GM10248 (cell line): ENCODE data around the gene DUSP1.

ENCODE experiments used
- CTCF ChIA-PET: fragments of 300-600 bp; sonication (Branson Sonifier 250); formaldehyde crosslinking; extraction: SDS; loops from one replicate; lab custom pipeline; 2021; ENCODE audit warnings: antibody characterized with exemption; lab: Yijun Ruan, JAX
- POLR2A ChIA-PET: fragments of 350-650 bp; sonication (Branson Sonifier 250); formaldehyde crosslinking; extraction: SDS; loops from one replicate; lab custom pipeline; 2020; ENCODE audit warnings: antibody characterized with exemption; lab: Yijun Ruan, JAX
- DNase-seq: peaks from one replicate; pipeline ENCODE4 v3.0.0; 2012; ENCODE audit errors: extremely low spot score
- TF ChIP-seq, protein P1 (sequence below): IDR thresholded peaks from 2 replicates; pipeline ENCODE4 v1.5.1; 2012; ENCODE audit warnings: mild to moderate bottlenecking, low read depth; ENCODE audit errors: extremely low read depth, missing control alignments, control extremely low read depth

The DUSP1 gene

DNA sequence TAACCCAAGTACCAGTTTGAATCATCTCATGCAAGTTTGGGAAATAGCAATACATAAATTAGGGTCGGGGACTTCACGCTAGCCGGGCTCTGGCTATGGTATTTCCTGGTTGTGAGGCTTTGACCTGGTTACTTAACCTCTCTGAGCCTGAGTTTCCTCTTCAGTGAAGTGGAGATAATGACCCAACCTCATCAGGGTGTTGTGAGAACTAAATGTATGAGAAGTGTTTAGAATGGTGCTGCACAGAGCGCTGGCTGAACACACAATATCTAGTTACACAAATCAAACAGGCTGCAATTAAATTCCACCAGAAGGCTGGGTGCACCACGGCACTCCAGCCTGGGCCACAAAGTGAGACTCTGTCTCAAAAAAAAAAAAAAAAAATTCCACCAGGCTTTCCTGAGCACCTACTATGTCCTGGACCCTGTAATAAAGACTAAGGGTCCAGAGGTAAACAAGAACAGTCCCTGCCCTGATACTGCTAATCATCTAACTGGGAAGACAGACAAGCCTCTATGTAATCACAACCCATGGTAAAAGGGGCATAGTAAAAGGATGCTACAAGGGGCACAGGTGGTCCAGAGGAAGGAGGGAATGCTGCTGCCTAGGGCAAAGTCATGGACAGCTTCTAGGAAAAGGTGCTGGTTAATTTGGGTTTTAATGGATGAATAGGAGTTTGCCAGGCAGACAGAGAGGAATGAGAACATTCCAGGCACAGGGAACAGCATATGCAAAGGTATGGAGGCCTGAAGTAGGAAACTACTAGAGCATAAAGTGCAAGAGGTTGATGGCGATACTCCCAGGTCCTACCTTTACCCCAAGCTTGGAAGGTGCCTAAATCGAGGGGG is 27.7 kb downstream of the DUSP1 start:
- POLR2A ChIA-PET = interaction anchor here (1.4 kb wide), 1 partner anchor 28 kb away, joined by 3 read pairs; the partner anchor contains the start of gene DUSP1
- CTCF ChIA-PET = interaction anchor here (1.5 kb wide), 1 partner anchor 8 kb away, joined by 3 read pairs; no protein-coding TSS in a partner anchor
- TF ChIP-seq, protein P1, sequence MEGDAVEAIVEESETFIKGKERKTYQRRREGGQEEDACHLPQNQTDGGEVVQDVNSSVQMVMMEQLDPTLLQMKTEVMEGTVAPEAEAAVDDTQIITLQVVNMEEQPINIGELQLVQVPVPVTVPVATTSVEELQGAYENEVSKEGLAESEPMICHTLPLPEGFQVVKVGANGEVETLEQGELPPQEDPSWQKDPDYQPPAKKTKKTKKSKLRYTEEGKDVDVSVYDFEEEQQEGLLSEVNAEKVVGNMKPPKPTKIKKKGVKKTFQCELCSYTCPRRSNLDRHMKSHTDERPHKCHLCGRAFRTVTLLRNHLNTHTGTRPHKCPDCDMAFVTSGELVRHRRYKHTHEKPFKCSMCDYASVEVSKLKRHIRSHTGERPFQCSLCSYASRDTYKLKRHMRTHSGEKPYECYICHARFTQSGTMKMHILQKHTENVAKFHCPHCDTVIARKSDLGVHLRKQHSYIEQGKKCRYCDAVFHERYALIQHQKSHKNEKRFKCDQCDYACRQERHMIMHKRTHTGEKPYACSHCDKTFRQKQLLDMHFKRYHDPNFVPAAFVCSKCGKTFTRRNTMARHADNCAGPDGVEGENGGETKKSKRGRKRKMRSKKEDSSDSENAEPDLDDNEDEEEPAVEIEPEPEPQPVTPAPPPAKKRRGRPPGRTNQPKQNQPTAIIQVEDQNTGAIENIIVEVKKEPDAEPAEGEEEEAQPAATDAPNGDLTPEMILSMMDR = no peak
- no peak for DNase-seq

DNA sequence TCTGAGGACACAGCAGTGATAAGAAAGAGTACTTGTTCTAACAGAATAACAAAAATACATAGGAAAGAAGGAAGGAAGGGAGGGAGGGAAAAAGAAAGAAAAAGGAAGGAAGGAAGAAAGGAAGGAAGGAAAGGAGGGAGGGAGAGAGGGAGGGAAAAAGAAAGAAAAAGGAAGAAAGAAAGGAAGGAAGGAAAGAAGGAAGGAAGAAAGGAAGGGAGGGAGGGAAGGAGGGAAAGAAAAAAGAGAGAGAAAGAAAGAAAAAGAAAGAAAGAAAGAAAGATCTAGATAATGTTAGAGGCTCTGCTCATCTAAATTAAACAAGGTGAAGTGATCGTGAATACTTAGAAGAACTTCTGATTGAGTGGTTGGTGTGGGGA is 29.8 kb downstream of the DUSP1 start:
- DNase-seq = no peak
- TF ChIP-seq, protein P1 = no peak
- ChIA-PET CTCF (interaction anchor here (1.5 kb wide), 1 partner anchor 17 kb away, joined by 3 read pairs; no protein-coding TSS in a partner anchor), POLR2A (no interaction called here)

DNA sequence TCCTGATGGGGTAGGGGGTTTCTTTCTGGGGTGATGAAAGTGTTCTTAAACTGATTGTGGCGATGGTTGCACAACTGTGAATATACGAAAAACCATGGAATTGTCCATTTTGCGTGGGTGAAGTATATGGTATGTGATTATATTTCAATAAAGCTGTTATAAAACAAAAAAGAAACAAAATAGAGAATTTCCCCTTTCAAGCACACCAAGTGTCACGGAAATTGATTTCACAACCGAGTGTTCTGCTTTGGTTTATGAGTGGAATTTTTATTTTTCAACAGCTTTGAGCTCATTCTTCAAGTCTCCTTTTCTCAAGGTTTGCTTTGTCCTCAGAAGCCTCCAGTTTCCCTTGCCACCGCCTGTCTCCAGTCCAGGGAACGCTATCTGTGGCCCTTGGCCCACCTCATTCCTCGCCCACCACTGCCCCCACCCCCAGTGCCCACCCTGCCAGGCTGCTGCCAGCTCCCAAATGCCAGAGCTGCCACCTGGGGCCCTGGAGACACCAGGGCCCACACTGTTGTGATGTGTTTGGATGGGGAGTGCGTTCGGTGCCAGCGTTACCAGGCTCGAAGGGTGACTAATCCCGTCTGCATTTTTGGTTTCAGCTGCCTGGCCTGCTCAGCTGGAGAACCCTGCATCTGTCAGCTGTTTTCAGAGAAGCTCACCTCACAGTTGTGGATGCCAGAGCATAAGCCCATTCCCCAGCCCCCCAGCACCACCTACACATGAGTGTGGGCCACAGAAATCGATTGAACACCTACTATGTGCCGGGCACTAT is 30.4 kb downstream of the DUSP1 start:
- no peak for DNase-seq
- CTCF ChIA-PET = interaction anchor here (1.0 to 1.5 kb wide), 3 partner anchors 8 to 26 kb away, joined by 3 read pairs; no protein-coding TSS in a partner anchor
- POLR2A ChIA-PET = no interaction called here
- TF ChIP-seq, protein P1 = no peak

DNA sequence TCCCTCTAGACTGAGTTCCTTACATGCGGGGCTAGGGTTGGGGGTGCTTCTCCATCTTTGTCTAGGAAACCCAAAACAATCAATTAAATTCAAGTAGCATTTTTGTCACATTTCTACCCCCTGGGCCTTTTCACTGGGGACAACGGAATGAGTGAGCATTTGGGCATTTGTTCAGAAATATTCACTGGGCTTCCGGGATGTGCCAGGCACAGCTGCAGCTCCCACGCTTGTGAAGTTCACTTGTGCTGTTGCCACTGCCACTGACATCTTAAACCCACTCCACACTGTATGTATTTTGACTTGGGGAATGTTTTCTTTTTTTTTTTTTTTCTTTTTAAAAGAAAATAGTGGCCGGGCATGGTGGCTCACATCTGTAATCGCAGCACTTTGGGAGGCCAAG is 31.6 kb downstream of the DUSP1 start:
- POLR2A ChIA-PET = no interaction called here
- TF ChIP-seq, protein P1 = no peak
- DNase-seq = no peak
- CTCF ChIA-PET = no interaction called here

DNA sequence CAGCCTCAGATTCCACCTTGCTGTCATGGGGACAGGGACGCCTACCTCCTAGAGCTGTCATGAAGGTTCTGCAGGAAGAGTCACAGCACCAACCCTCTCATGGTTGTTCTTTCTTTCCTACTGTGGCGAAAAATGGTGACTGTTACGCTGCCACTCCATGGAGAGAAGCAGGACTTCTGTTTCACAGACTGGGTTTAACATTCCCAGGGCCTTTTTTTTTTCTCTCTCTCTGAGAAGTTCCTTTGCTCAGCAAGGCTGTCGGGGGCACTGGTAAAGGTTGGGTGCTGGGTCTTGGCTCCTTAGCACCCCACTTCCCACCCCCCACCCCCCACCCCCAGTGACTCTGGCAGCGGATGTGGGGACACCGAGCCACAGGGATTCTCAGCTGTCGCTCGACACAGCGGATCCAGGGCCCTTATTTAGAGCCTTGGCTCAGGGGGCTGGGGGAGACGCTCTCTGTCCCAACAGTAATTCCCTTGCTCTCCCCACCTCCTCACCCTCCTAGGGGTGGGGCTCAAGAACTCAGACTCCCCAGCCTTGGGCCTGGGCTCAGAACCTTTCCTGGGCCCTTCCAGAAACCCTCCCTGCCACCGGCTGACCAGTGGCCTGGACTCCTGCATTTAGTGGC is 34.4 kb downstream of the DUSP1 start:
- DNase-seq = no peak
- CTCF ChIA-PET = no interaction called here
- POLR2A ChIA-PET = no interaction called here
- TF ChIP-seq, protein P1 = no peak
